NB4 (cell line): ENCODE measurements around the gene SIAH1.

Experiments
- POLR2A ChIP-seq: IDR thresholded peaks from 2 replicates; pipeline ENCODE4 v1.6.1; 2011; ENCODE audit warnings: mild to moderate bottlenecking; ENCODE audit not compliant: insufficient read length; ENCODE audit errors: extremely low read depth
- TF ChIP-seq, protein P1 (sequence below): IDR thresholded peaks from one replicate; pipeline ENCODE4 v1.5.1; 2012; ENCODE audit warnings: low read depth, low read length
- TF ChIP-seq, protein P2 (sequence below): IDR thresholded peaks from 2 replicates; pipeline ENCODE4 v1.6.1; 2011; ENCODE audit warnings: low read depth, low read length

DNA sequence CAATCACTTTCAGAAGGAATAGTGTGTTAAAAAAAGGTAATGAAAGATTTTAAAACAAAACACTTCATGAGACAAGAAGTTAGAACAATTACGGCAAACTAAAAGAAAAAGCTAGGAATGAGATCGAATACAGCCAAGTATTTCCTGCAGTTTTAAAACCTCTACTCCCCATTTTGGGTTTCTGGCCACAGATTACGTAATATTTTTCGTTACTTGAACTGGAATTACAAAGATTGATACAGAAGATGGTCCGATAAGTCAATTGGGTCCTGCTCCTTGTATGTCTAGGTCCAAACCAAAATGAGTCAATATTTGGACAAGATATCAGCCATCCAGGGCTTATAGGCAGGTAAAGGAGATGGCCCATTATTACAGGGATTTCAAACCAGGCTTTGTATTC is 52.2 kb downstream of the SIAH1 start:
- TF ChIP-seq, protein P1, sequence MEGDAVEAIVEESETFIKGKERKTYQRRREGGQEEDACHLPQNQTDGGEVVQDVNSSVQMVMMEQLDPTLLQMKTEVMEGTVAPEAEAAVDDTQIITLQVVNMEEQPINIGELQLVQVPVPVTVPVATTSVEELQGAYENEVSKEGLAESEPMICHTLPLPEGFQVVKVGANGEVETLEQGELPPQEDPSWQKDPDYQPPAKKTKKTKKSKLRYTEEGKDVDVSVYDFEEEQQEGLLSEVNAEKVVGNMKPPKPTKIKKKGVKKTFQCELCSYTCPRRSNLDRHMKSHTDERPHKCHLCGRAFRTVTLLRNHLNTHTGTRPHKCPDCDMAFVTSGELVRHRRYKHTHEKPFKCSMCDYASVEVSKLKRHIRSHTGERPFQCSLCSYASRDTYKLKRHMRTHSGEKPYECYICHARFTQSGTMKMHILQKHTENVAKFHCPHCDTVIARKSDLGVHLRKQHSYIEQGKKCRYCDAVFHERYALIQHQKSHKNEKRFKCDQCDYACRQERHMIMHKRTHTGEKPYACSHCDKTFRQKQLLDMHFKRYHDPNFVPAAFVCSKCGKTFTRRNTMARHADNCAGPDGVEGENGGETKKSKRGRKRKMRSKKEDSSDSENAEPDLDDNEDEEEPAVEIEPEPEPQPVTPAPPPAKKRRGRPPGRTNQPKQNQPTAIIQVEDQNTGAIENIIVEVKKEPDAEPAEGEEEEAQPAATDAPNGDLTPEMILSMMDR: no peak
- no peak for TF ChIP-seq POLR2A
- TF ChIP-seq, protein P2, sequence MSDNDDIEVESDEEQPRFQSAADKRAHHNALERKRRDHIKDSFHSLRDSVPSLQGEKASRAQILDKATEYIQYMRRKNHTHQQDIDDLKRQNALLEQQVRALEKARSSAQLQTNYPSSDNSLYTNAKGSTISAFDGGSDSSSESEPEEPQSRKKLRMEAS: no peak
